HFFc6 (cell line): ENCODE measurements around the gene CIDEA. TPM values are rescaled to one million over a fixed set of nuclear protein-coding genes. Genes with fewer than 3 reads are reported as not detected.

Experiments
- DNase-seq: peaks from one replicate; pipeline ENCODE4 v3.0.0-alpha.2; 2018
- H3K27ac Mint-ChIP-seq: 2 replicates; pipeline ENCODE4 v1.8.0; 2020; ENCODE audit warnings: mild to moderate bottlenecking, mixed read lengths
- H3K27me3 Mint-ChIP-seq: 2 replicates; pipeline ENCODE4 v1.8.0; 2021; ENCODE audit warnings: mild to moderate bottlenecking, moderate library complexity, mixed read lengths; ENCODE audit not compliant: insufficient read depth
- H3K36me3 Mint-ChIP-seq: 2 replicates; pipeline ENCODE4 v1.8.0; 2021; ENCODE audit warnings: low read depth, mixed read lengths
- H3K4me1 Mint-ChIP-seq: 2 replicates; pipeline ENCODE4 v1.8.0; 2020; ENCODE audit warnings: low read depth, mixed read lengths
- H3K4me3 Mint-ChIP-seq: 2 replicates; pipeline ENCODE4 v1.8.0; 2020; ENCODE audit warnings: mild to moderate bottlenecking, moderate library complexity, mixed read lengths
- H3K9me3 Mint-ChIP-seq: 2 replicates; pipeline ENCODE4 v1.8.0; 2020; ENCODE audit warnings: mild to moderate bottlenecking, mixed read lengths
- total RNA-seq, 6 experiments: library from RNA; stranded (reverse); fragmentation: NEBNext Ultra II Directional; extraction: Animal tissue kit (Norgen Biotek cat#: 25700); gene quantifications; 2 replicates in 1 of 6; 3 replicates in 5 of 6; pipeline ENCODE4 v1.2.3, GENCODE V29; 2021
- TF ChIP-seq, protein P1 (sequence below): fragments of 200-600 bp; sonication (generic); IDR thresholded peaks from 2 replicates; pipeline ENCODE4 v1.5.0; 2021; ENCODE audit warnings: antibody characterized with exemption, mild to moderate bottlenecking

Gene CIDEA
- total RNA-seq, 6 experiments from 2014 or later = not detected

DNA sequence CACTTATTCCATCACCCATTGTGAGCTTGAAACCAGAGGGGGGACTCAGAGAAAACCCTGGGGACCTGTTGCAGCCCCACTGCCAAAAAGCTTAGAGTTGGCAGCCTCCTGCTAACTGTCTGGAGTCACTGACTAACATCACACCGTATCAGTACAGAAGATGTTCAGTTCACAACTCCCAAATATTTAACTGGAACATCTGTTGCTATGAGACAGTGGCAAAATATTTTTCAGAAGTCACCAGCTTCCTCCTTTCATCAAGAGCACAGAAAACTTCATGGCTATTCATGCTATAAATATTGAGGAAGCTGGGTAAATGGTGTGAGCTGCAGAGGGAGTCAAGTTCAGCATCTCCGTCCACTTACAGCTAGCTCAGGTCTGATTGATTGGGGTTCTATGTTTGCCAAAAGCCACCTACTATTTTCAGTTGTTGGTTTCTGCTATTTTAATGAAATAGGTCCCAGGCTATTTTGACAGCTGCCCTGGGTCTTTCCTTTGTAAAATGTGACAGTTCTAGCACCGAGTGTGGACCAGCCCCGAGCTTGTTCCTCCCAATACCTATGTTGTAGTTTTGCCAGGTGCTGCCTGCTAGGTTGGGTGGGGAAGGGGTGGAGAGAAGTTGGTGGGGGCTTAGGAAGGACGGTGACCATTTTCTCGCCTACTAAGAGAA is 63.6 kb downstream of the CIDEA start:
- Mint-ChIP-seq H3K4me1 (peaks cover 68% of the 10 kb centered on the region), H3K27me3 (no peaks in the 10 kb centered on the region; the same call in 1 of the 2 replicates), H3K36me3 (peaks cover 50% of the 10 kb centered on the region), H3K4me3 (peak overlapping the region; percentile 15; the same call in 1 of the 2 replicates), H3K27ac (peak overlapping the region; percentile 85), H3K9me3 (no peaks in the 10 kb centered on the region)
- TF ChIP-seq, protein P1, sequence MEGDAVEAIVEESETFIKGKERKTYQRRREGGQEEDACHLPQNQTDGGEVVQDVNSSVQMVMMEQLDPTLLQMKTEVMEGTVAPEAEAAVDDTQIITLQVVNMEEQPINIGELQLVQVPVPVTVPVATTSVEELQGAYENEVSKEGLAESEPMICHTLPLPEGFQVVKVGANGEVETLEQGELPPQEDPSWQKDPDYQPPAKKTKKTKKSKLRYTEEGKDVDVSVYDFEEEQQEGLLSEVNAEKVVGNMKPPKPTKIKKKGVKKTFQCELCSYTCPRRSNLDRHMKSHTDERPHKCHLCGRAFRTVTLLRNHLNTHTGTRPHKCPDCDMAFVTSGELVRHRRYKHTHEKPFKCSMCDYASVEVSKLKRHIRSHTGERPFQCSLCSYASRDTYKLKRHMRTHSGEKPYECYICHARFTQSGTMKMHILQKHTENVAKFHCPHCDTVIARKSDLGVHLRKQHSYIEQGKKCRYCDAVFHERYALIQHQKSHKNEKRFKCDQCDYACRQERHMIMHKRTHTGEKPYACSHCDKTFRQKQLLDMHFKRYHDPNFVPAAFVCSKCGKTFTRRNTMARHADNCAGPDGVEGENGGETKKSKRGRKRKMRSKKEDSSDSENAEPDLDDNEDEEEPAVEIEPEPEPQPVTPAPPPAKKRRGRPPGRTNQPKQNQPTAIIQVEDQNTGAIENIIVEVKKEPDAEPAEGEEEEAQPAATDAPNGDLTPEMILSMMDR = no peak
- DNase-seq = peak; percentile 74

GRCh38 chr18:12318334-12318697 is 64.2 kb downstream of the CIDEA start:
- Mint-ChIP-seq H3K27ac (peak overlapping the region; percentile 85), H3K27me3 (no peaks in the 10 kb centered on the region; the same call in 1 of the 2 replicates), H3K4me3 (peak overlapping the region; percentile 15; the same call in 1 of the 2 replicates), H3K9me3 (no peaks in the 10 kb centered on the region), H3K36me3 (peaks cover 49% of the 10 kb centered on the region), H3K4me1 (peaks cover 63% of the 10 kb centered on the region)
- no peak for DNase-seq
- TF ChIP-seq, protein P1 = no peak

GRCh38 chr18:12318857-12319256 is 64.7 kb downstream of the CIDEA start:
- Mint-ChIP-seq H3K27me3 (no peaks in the 10 kb centered on the region; the same call in 1 of the 2 replicates), H3K4me1 (peaks cover 57% of the 10 kb centered on the region), H3K27ac (peak overlapping the region; percentile 85), H3K9me3 (no peaks in the 10 kb centered on the region), H3K36me3 (peaks cover 48% of the 10 kb centered on the region), H3K4me3 (no peak overlapping the region)
- DNase-seq = no peak
- TF ChIP-seq, protein P1 = no peak

DNA sequence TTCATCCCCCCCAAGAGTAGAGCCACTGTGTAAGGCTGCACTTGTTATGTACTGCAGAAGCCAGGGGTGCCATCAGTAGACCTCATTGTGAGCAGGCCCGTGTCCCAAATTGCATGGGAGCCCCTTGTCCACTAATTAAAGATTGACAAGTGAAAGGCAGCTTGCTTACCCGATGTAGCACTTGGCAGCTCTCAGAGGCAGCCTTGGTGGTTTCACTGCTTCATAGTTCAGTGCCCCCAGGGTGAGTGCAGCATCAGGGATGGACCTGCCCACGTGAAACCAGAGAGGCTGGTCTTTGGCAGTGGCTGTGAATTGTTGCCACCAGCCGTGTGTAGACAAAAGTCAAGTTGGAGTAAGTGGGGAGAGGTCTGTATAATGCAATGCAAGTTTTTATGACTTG is 67.2 kb downstream of the CIDEA start:
- TF ChIP-seq, protein P1 = no peak
- Mint-ChIP-seq H3K4me1 (peaks cover 34% of the 10 kb centered on the region), H3K36me3 (peaks cover 50% of the 10 kb centered on the region), H3K4me3 (no peak overlapping the region; the same call in 1 of the 2 replicates), H3K9me3 (no peaks in the 10 kb centered on the region), H3K27me3 (no peaks in the 10 kb centered on the region; the same call in 1 of the 2 replicates), H3K27ac (peak overlapping the region; percentile 70)
- no peak for DNase-seq

DNA sequence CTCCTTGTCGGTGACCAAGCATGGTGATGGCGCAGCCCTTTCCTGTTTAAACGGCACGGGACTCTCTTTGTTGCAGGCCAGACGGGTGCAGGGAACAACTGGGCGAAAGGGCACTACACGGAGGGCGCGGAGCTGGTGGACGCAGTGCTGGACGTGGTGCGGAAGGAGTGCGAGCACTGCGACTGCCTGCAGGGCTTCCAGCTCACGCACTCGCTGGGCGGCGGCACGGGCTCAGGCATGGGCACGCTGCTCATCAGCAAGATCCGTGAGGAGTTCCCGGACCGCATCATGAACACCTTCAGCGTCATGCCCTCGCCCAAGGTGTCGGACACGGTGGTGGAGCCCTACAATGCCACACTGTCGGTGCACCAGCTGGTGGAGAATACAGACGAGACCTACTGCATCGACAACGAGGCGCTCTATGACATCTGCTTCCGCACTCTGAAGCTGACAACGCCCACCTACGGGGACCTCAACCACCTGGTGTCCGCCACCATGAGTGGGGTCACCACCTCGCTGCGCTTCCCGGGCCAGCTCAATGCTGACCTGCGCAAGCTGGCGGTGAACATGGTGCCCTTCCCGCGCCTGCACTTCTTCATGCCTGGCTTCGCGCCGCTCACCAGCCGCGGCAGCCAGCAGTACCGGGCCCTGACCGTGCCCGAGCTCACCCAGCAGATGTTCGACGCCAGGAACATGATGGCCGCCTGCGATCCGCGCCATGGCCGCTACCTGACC is 71.0 kb downstream of the CIDEA start:
- H3K4me1 Mint-ChIP-seq = peaks cover 28% of the 10 kb centered on the region
- TF ChIP-seq, protein P1 = no peak
- H3K4me3 Mint-ChIP-seq = peak overlapping the region; percentile 35; the same call in 1 of the 2 replicates
- peak overlapping the region; percentile 77 for H3K27ac Mint-ChIP-seq
- H3K27me3 Mint-ChIP-seq = peaks cover 16% of the 10 kb centered on the region
- DNase-seq = no peak
- H3K9me3 Mint-ChIP-seq = no peaks in the 10 kb centered on the region
- peaks cover 61% of the 10 kb centered on the region for H3K36me3 Mint-ChIP-seq
